ENCODE data around the gene ANKRD55. TPM values are rescaled to one million over a fixed set of nuclear protein-coding genes. Genes with fewer than 3 reads are reported as not detected.

ANKRD55 gene
- total and polyA plus RNA-seq, 9 of the 15 experiments (the other 6 are each of a cell fraction or from before 2014, with no cell fraction given): 3.4 to 10.6 (median 6.5) TPM

DNA sequence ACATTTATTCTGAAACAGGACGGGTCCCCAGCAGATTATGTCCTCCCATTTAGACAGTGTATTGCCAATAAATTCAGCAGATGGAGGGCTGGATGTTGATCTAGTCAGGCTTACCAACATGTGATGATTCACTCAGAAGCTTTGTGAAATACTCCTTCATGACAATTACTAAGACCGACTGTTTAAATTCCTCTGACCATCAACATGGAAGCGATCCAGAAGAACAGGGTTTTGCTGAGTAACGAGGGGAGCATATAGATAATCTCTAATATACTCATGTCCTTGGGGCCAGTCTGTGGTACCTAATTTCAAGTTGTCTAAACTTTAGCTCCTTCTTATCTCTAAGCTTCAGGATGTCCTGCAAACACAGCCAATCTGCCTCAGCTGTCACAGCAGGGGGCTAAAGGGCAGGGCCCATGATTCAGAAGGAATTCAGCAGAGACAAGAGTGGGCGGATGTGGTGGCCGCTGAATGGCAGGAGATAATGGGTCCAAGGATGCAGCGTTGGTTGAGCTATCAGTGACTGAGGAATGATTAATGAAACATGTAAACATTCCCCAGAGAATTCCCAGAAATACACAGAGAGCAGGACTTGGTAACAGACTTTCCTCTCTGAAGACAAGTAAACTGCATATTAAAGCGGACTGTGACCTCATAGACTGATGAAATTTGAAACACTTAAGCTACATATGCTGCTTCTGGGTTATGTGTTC lies 109.4 kb downstream of the ANKRD55 start (continued):
- TF ChIP-seq, protein P1, sequence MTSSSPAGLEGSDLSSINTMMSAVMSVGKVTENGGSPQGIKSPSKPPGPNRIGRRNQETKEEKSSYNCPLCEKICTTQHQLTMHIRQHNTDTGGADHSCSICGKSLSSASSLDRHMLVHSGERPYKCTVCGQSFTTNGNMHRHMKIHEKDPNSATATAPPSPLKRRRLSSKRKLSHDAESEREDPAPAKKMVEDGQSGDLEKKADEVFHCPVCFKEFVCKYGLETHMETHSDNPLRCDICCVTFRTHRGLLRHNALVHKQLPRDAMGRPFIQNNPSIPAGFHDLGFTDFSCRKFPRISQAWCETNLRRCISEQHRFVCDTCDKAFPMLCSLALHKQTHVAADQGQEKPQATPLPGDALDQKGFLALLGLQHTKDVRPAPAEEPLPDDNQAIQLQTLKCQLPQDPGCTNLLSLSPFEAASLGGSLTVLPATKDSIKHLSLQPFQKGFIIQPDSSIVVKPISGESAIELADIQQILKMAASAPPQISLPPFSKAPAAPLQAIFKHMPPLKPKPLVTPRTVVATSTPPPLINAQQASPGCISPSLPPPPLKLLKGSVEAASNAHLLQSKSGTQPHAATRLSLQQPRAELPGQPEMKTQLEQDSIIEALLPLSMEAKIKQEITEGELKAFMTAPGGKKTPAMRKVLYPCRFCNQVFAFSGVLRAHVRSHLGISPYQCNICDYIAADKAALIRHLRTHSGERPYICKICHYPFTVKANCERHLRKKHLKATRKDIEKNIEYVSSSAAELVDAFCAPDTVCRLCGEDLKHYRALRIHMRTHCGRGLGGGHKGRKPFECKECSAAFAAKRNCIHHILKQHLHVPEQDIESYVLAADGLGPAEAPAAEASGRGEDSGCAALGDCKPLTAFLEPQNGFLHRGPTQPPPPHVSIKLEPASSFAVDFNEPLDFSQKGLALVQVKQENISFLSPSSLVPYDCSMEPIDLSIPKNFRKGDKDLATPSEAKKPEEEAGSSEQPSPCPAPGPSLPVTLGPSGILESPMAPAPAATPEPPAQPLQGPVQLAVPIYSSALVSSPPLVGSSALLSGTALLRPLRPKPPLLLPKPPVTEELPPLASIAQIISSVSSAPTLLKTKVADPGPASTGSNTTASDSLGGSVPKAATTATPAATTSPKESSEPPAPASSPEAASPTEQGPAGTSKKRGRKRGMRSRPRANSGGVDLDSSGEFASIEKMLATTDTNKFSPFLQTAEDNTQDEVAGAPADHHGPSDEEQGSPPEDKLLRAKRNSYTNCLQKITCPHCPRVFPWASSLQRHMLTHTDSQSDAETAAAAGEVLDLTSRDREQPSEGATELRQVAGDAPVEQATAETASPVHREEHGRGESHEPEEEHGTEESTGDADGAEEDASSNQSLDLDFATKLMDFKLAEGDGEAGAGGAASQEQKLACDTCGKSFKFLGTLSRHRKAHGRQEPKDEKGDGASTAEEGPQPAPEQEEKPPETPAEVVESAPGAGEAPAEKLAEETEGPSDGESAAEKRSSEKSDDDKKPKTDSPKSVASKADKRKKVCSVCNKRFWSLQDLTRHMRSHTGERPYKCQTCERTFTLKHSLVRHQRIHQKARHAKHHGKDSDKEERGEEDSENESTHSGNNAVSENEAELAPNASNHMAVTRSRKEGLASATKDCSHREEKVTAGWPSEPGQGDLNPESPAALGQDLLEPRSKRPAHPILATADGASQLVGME (CRISPR knock-in tag; IDR thresholded peaks at IDR 0.05): peak; percentile 97
- TF ChIP-seq TEAD1 (CRISPR knock-in tag; IDR thresholded peaks at IDR 0.05): peak; percentile 97 to 99
- no peak for TF ChIP-seq ZNF436 (CRISPR knock-in tag; IDR thresholded peaks at IDR 0.05)
- peak; percentile 70 for TF ChIP-seq JUND (IDR thresholded peaks at IDR 0.05; ENCODE audit: borderline replicate concordance, low read depth, low read length)
- peak; percentile 90; the same call in 2 of the 3 replicates for TF ChIP-seq JUND (tag; IDR thresholded peaks at IDR 0.05; ENCODE audit: borderline replicate concordance, low read depth, low read length)
- peak; percentile 97 for TF ChIP-seq MTA3 (IDR thresholded peaks at IDR 0.05; ENCODE audit: borderline replicate concordance)
- peak; percentile 23 to 94; a peak in 2 of 4 replicates for TF ChIP-seq MLLT1 (IDR thresholded peaks at IDR 0.05)
- peak; percentile 93 for TF ChIP-seq ZKSCAN8 (CRISPR knock-in tag; IDR thresholded peaks at IDR 0.05)
- TF ChIP-seq, protein P2, sequence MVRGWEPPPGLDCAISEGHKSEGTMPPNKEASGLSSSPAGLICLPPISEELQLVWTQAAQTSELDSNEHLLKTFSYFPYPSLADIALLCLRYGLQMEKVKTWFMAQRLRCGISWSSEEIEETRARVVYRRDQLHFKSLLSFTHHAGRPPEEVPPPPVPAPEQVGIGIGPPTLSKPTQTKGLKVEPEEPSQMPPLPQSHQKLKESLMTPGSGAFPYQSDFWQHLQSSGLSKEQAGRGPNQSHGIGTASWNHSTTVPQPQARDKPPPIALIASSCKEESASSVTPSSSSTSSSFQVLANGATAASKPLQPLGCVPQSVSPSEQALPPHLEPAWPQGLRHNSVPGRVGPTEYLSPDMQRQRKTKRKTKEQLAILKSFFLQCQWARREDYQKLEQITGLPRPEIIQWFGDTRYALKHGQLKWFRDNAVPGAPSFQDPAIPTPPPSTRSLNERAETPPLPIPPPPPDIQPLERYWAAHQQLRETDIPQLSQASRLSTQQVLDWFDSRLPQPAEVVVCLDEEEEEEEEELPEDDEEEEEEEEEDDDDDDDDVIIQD (CRISPR knock-in tag; IDR thresholded peaks at IDR 0.05): no peak
- TF ChIP-seq CREB3 (tag; conservative IDR thresholded peaks at IDR 0.05; ENCODE audit: low read depth): peak; percentile 88
- TF ChIP-seq RBM25 (IDR thresholded peaks at IDR 0.05; ENCODE audit: low read depth, low read length, severe bottlenecking): peak; percentile 53
- TF ChIP-seq SMARCA4 (IDR thresholded peaks at IDR 0.05): peak; percentile 99
- peak; percentile 90 for TF ChIP-seq SMAD3 (CRISPR knock-in tag; conservative IDR thresholded peaks at IDR 0.05)
- TF ChIP-seq, protein P3, sequence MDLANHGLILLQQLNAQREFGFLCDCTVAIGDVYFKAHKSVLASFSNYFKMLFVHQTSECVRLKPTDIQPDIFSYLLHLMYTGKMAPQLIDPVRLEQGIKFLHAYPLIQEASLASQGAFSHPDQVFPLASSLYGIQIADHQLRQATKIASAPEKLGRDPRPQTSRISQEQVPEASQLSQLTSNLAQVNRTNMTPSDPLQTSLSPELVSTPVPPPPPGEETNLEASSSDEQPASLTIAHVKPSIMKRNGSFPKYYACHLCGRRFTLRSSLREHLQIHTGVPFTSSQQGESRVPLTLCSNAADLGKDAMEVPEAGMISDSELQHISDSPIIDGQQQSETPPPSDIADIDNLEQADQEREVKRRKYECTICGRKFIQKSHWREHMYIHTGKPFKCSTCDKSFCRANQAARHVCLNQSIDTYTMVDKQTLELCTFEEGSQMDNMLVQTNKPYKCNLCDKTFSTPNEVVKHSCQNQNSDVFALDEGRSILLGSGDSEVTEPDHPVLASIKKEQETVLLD (IDR thresholded peaks at IDR 0.05): peak; percentile 70

All from K562 (cell line).